Bone marrow (tissue), 2 donors: ENCODE measurements around the gene RAB11B.
"Not testable (repeated sequence)": the region's sequence is repeated elsewhere in the genome, so short reads cannot be mapped to it uniquely, and the experiment has no call there.

Experiments used
- DNase-seq, 2 donors: peaks; one replicate each; lab custom pipeline; 2025; lab: John Stamatoyannopoulos, UW

The RAB11B gene

GRCh38 chr19:8393871-8394250 is 3.7 kb downstream of the RAB11B start:
- no peak for DNase-seq

GRCh38 chr19:8395621-8396082 is 5.5 kb downstream of the RAB11B start:
- DNase-seq, result no peak

- DNase-seq, result no peak
Observed at GRCh38 chr19:8396185-8396562, 6.0 kb downstream of the RAB11B start.

DNA sequence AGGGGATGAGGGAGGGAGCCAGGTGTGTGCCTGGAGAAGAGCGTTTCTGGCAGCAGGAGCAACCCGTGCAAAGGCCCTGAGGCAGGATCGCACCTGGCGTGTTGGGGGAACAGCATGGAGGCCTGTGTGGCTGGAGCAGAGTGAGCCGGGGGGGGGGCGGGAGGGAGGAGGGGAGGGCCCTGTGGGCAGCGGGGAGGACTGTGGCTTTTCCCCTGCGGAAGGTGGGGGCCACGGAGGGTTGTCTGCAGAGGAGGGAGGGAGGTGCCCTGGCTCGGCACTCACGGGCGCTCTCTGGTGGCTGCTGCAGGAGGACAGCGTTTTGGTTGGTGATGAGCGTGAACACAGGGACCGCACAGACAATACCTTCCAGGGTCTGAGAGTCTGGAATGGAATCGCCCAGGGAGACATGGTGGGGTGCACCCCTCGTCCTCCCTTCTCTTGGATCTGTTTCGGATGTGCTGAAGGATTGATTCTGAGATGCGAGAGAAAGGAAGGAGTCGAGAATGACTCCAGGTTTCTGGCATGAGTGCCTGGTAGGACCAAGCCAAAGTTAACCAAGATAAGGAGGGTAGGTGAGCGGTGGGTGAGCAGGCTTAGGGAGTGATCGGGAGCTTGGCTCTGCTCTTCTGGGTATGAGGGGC is 6.5 kb downstream of the RAB11B start:
- DNase-seq, result peak; percentile 35 to 67

DNA sequence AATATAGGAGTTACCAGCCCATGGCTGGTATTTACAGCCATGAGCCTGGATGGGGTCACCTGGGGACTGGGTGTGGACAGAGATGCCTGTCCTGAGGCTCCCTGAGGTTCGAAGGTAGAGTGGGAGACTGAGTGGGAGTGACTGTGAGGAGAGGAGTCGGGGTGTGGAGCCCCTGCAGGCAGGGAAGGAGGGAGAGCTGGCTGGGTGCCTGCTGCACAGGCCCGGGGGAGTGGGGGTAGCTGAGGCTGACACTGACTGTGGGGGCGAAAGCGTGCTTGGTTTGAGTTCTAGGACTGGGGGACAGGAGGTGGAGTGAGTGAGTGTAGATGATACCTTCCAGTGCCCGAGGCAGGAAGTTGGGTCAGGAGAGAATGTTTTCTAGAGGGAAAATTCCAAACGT is 7.1 kb downstream of the RAB11B start:
- no peak for DNase-seq

DNA sequence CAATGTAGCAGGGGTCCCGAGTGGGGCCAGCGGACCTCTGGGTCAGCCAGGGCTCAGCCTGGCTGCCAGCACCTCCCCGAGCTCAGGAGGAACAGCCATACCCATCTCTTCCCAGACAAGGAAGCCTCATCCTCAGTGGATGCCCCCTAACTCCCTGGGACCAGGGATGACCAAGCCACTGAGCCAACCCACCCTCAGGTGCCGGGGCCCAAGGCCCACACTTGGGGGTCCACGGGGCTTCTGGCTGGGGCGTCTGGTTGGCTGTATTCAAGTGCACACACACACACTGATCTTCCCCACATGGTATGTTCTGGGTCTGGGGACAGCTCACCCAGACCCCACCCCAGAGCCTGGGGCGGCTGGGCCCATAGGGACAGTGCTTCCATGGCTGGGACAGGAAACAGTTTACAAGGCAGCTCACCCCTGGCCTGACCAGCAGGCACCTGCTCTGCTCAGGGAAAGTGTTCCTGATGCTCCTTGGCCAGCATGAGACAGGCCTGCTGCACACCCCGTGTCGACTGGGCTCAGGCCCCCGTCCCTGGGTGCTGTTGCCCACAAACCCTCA is 7.7 kb downstream of the RAB11B start:
- DNase-seq, result no peak

DNA sequence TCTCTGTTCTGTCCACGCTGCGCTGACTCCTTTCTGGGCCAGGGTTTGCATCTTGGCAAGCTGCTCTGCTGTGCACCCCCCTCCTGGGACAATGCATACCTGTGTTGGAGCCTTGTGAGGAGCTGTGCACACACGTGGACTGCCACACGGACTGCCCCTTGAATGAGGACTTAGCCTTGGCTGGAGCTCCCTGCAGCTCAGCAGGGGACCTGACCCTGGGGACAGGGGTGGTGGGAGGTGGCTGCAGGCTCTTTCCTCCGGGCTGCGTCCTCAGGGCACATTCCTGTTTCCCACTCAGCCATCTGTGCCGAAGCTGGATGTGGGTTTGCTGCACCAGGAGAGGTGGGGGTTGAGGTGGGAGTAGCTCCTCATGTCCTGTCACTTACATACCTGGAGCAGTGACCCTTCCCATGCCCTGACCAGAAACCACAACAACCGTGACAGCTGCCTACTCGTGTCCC is 8.2 kb downstream of the RAB11B start:
- DNase-seq, result no peak

DNA sequence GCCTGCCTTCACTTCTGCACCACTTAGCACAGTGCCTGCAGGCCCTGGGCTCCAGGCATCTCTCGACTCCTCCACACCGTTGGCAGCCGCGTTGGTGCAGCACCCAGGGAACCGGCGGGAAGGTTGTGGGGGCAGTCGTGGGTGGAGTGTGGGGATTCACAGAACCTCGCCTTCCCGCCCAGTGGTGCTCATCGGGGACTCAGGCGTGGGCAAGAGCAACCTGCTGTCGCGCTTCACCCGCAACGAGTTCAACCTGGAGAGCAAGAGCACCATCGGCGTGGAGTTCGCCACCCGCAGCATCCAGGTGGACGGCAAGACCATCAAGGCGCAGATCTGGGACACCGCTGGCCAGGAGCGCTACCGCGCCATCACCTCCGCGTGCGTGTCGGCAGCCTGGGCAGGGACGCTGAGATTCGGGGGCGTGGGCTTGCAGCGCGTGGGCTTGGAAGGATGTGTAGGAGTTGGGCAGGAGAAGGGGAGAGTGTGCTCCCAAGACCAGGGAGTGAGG is 9.6 kb downstream of the RAB11B start:
- no peak for DNase-seq

DNA sequence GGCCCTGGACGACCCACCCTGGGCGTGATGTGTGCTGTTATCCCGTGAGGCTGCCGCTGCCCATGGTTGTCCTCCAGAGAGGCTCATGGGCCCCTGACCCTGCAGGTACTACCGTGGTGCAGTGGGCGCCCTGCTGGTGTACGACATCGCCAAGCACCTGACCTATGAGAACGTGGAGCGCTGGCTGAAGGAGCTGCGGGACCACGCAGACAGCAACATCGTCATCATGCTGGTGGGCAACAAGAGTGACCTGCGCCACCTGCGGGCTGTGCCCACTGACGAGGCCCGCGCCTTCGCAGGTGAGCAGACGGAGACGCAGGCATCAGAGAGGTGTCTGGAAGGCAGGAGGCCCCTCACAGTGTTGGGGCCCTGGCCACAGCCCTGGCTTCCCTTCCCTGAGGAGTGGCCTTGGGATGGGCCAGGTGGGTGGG is 11.8 kb downstream of the RAB11B start:
- no peak for DNase-seq

- DNase-seq, result no peak
Observed at GRCh38 chr19:8403098-8403819, 13.1 kb downstream of the RAB11B start.

GRCh38 chr19:8403820-8404109 is 13.6 kb downstream of the RAB11B start:
- DNase-seq, result no peak

GRCh38 chr19:8404391-8405151 is 14.4 kb downstream of the RAB11B start:
- no peak for DNase-seq

- DNase-seq, result not testable (repeated sequence)
Observed at GRCh38 chr19:8410718-8411117, 20.6 kb downstream of the RAB11B start.

- DNase-seq, result peak; percentile 89 to 91
Observed at GRCh38 chr19:8412783-8413628, 22.8 kb downstream of the RAB11B start, which contains the start of gene MARCHF2. Gene MARCHF2, plus strand, starts transcription at chr19:8413305. Its CDS starts 8,536 bp downstream, at chr19:8421841.

DNA sequence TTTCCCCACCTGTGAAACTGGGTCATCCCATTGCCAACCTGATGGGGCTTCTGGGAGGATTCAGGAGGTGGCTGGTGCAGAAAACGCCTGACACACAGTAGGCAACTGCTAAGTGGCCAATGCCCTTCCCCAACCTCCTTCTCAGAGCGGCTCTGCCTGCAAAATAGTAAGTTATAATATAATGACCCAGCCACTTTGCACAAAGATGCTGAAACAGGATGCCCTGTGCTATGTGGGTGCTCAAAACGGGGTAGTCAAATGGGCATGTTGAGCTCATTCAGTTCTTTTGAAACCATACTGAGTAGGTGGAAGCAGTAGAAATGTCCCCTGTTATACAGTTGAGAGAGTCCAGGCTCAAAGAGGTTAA is 23.5 kb downstream of the RAB11B start:
- DNase-seq, result no peak

GRCh38 chr19:8416796-8417195 is 26.6 kb downstream of the RAB11B start:
- no peak for DNase-seq

GRCh38 chr19:8421484-8422461 is 31.6 kb downstream of the RAB11B start:
- DNase-seq, result no peak

DNA sequence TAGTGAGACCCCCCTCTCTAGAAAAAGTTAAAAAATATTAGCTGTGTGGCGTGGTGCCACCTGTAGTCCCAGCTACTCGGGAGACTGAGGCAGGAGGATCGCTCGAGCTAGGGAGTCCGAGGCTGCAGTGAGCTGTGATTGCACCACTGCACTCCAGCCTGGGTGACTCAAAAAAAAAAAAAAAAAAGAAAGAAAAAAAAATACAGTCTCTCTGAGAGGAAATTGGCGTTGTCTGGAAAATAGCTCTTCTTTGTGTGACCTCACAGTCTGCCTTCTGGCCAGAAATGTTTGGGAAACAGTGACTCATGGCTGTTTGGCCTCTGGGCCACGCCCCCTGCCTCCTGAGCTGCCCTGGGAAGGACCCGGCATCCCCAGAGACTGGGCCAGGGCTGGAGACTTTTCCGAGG is 33.7 kb downstream of the RAB11B start:
- DNase-seq, result peak; percentile 42 to 77

GRCh38 chr19:8425331-8425730 is 35.2 kb downstream of the RAB11B start:
- DNase-seq, result not testable (repeated sequence)

DNA sequence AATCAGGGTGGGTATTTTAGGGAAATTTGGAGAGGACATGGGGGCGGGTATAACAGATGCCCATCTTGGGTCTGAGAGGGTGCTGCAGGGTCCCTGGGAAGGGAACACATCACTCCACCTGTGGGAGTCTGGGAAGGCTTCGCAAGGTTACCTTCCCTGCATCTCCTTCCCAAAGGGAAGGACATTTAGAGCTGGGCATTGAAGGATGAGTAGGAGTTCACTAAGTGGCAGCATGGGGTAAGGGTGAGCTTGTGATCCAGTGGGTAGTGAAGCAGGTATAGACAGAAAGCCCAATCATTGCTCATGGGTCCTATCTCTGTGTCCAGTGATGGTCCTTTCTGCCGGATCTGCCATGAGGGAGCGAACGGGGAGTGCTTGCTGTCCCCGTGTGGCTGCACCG is 36.1 kb downstream of the RAB11B start:
- DNase-seq, result no peak
